ENCODE results near the gene STRA8. TPM values are rescaled to one million over a fixed set of nuclear protein-coding genes. Genes with fewer than 3 reads are reported as not detected.

STRA8 gene
- total RNA-seq, 6 experiments from 2014 or later = not detected

DNA sequence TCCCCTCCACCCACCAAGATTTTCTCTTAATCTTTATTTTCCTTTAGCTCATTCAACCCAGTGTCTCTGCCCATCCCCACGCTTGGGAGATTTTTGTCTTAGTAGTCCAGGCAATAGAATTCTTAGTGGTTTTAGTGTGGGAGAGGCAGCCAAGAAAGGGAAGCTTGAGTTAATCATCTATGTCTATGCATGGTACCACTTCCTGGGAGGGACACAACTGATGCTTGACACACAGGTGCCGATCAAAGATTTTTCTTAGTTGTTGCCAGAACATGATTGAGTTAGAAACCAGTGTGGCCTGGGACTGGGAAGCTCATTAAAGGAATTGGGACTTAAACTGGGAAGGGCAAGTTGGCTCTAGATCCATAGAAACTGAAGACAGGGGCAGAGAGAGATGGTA lies 3.1 kb downstream of the STRA8 start:
- TF ChIP-seq POLR2A (IDR thresholded peaks at IDR 0.05) = no peak
- TF ChIP-seq, protein P1, sequence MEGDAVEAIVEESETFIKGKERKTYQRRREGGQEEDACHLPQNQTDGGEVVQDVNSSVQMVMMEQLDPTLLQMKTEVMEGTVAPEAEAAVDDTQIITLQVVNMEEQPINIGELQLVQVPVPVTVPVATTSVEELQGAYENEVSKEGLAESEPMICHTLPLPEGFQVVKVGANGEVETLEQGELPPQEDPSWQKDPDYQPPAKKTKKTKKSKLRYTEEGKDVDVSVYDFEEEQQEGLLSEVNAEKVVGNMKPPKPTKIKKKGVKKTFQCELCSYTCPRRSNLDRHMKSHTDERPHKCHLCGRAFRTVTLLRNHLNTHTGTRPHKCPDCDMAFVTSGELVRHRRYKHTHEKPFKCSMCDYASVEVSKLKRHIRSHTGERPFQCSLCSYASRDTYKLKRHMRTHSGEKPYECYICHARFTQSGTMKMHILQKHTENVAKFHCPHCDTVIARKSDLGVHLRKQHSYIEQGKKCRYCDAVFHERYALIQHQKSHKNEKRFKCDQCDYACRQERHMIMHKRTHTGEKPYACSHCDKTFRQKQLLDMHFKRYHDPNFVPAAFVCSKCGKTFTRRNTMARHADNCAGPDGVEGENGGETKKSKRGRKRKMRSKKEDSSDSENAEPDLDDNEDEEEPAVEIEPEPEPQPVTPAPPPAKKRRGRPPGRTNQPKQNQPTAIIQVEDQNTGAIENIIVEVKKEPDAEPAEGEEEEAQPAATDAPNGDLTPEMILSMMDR (IDR thresholded peaks at IDR 0.05) = no peak
- Histone ChIP-seq H3K27me3 (no peaks in the 10 kb centered on the region), H3K36me3 (no peaks in the 10 kb centered on the region), H3K4me3 (no peak overlapping the region), H3K4me1 (no peaks in the 10 kb centered on the region), H3K27ac (no peak overlapping the region), H3K9me3 (no peaks in the 10 kb centered on the region)
- DNase-seq = no peak
- intact Hi-C loops (cut with DNase I) = no loop called here
- no peak for ATAC-seq
- WGBS (ENCODE audit: insufficient coverage, low coverage, low lambda C conversion rate, missing lambda C conversion rate) = 68% methylated on average over 2 of the region's 2 CpGs

DNA sequence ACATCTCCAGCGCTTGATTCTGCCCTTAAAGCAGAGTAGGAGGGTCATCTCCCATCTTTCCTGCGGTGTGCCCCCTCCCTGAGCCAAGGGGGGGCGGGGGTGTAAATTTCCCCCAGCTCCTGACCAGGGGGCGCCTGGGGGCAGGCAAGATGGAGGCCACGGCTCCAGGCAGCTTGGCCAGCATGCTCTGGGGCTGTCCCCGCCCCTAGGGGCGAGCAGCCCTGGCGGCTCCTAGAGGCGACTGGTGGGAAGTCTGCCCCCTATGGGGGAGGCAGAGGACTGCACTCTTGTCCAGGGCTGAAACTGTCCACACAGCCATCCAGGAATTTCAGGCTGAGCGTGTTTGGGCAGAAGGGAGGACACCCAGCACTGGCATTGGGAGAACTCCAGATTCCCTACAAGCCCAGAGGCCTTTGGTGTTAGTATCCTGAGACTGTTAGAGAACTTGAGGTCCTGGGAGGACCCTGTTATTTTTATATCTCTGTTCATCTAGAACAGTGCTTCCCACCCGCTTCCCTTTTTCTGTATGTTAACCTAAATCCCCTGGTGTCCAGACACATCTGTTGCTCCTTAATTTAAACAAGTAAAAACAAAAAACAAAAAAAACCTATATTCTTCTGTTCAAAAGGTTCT lies 4.6 kb downstream of the STRA8 start:
- intact Hi-C loops (cut with DNase I) = no loop called here
- WGBS (ENCODE audit: insufficient coverage, low coverage, low lambda C conversion rate, missing lambda C conversion rate) = 88% methylated on average over 3 of the region's 11 CpGs
- DNase-seq (no peak), ATAC-seq (peak in 2 of 4 donors; percentile 13 to 33)
- no peak overlapping the region for H3K27ac ChIP-seq
- no peaks in the 10 kb centered on the region for H3K27me3 ChIP-seq
- no peaks in the 10 kb centered on the region for H3K4me1 ChIP-seq
- H3K36me3 ChIP-seq = no peaks in the 10 kb centered on the region
- no peak overlapping the region for H3K4me3 ChIP-seq
- H3K9me3 ChIP-seq = no peaks in the 10 kb centered on the region
- TF ChIP-seq POLR2A (IDR thresholded peaks at IDR 0.05) = no peak
- TF ChIP-seq, protein P1 (IDR thresholded peaks at IDR 0.05) = peak in 2 of 4 donors; percentile 12 to 25

DNA sequence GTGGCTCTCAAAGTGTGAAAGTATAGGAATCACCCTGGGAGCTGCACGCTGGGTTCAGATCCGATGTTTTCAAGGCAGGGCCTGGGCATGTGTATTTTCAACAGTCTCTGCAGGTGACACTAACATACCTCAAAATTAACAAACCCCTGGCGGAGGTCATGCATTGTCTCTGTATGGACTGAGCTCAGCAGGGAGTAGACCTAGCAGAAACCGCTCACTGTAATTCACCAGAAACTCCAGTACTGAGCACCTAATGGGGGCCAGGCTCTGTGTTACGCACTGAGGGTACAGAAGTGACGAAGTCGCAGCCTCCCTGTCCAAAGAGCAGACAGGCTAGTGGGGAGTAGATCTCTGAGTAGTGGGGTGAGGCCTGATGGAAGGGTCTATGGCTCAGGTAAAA lies 5.6 kb downstream of the STRA8 start:
- 83% methylated on average over 5 of the region's 7 CpGs for WGBS (ENCODE audit: insufficient coverage, low coverage, low lambda C conversion rate, missing lambda C conversion rate)
- TF ChIP-seq POLR2A (IDR thresholded peaks at IDR 0.05) = no peak
- TF ChIP-seq, protein P1 (IDR thresholded peaks at IDR 0.05) = no peak
- Histone ChIP-seq H3K36me3 (no peaks in the 10 kb centered on the region), H3K27me3 (no peaks in the 10 kb centered on the region), H3K9me3 (no peaks in the 10 kb centered on the region), H3K4me3 (no peak overlapping the region), H3K27ac (no peak overlapping the region), H3K4me1 (no peaks in the 10 kb centered on the region)
- intact Hi-C loops (cut with DNase I) = no loop called here
- no peak for ATAC-seq
- no peak for DNase-seq

DNA sequence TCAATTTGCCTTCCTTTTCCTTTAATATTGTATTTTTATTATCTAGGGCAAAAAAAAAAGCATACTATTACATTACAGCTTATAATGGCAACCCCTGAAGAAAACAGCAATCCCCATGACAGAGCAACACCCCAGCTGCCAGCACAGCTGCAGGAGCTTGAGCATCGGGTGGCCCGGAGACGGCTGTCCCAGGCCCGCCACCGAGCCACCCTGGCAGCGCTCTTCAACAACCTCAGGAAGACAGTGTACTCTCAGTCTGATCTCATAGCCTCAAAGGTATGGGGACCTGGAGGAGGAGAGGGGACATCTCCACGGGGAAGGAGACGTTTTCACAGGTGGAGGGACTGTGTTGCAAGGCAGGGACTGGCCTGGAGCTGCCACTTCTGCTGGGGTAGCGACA lies 6.8 kb downstream of the STRA8 start:
- intact Hi-C loops (cut with DNase I) = no loop called here

More for the DNA sequence above, 6.8 kb downstream of the STRA8 start:
- H3K27me3 ChIP-seq = no peaks in the 10 kb centered on the region
- no peaks in the 10 kb centered on the region for H3K36me3 ChIP-seq
- no peak for ATAC-seq
- H3K27ac ChIP-seq = no peak overlapping the region
- no peak for DNase-seq
- TF ChIP-seq POLR2A (IDR thresholded peaks at IDR 0.05) = no peak
- TF ChIP-seq, protein P1 (IDR thresholded peaks at IDR 0.05) = no peak
- no peaks in the 10 kb centered on the region for H3K4me1 ChIP-seq
- H3K4me3 ChIP-seq = no peak overlapping the region
- WGBS (ENCODE audit: insufficient coverage, low coverage, low lambda C conversion rate, missing lambda C conversion rate) = 93% methylated on average over 3 of the region's 9 CpGs
- no peaks in the 10 kb centered on the region for H3K9me3 ChIP-seq

Measured in right lobe of liver (tissue), 6 donors.